ENCODE data around the gene OPTN. TPM values are rescaled to one million over a fixed set of nuclear protein-coding genes. Genes with fewer than 3 reads are reported as not detected.

The OPTN gene
- total RNA-seq, 1 donor from 2014 or later: 36.3 TPM

GRCh38 chr10:13168781-13169180 lies 68.8 kb downstream of the OPTN start:
- Mint-ChIP-seq H3K27ac (ENCODE audit: unreplicated experiment) (no peak overlapping the region), H3K9me3 (ENCODE audit: unreplicated experiment) (no peaks in the 10 kb centered on the region), H3K27me3 (ENCODE audit: unreplicated experiment) (peaks cover 2% of the 10 kb centered on the region), H3K4me3 (ENCODE audit: unreplicated experiment) (no peak overlapping the region), H3K36me3 (ENCODE audit: low read depth, unreplicated experiment) (no peaks in the 10 kb centered on the region), H3K4me1 (ENCODE audit: unreplicated experiment) (no peaks in the 10 kb centered on the region)
- no peak for DNase-seq (ENCODE audit: low spot score)
- TF ChIP-seq CTCF (IDR thresholded peaks at IDR 0.05; ENCODE audit: unreplicated experiment): no peak

- Mint-ChIP-seq H3K36me3 (ENCODE audit: low read depth, unreplicated experiment) (no peaks in the 10 kb centered on the region), H3K4me3 (ENCODE audit: unreplicated experiment) (no peak overlapping the region), H3K4me1 (ENCODE audit: unreplicated experiment) (no peaks in the 10 kb centered on the region), H3K27me3 (ENCODE audit: unreplicated experiment) (peaks cover 3% of the 10 kb centered on the region), H3K9me3 (ENCODE audit: unreplicated experiment) (no peaks in the 10 kb centered on the region), H3K27ac (ENCODE audit: unreplicated experiment) (no peak overlapping the region)
- TF ChIP-seq CTCF (IDR thresholded peaks at IDR 0.05; ENCODE audit: unreplicated experiment): no peak
- DNase-seq (ENCODE audit: low spot score): no peak
Observed at GRCh38 chr10:13173616-13174015, 73.7 kb downstream of the OPTN start.

GRCh38 chr10:13180788-13181187 lies 80.8 kb downstream of the OPTN start:
- peaks cover 3% of the 10 kb centered on the region for H3K27me3 Mint-ChIP-seq (ENCODE audit: unreplicated experiment)
- no peaks in the 10 kb centered on the region for H3K4me1 Mint-ChIP-seq (ENCODE audit: unreplicated experiment)
- DNase-seq (ENCODE audit: low spot score): no peak
- no peaks in the 10 kb centered on the region for H3K9me3 Mint-ChIP-seq (ENCODE audit: unreplicated experiment)
- no peak overlapping the region for H3K27ac Mint-ChIP-seq (ENCODE audit: unreplicated experiment)
- no peak for TF ChIP-seq CTCF (IDR thresholded peaks at IDR 0.05; ENCODE audit: unreplicated experiment)
- H3K36me3 Mint-ChIP-seq (ENCODE audit: low read depth, unreplicated experiment): no peaks in the 10 kb centered on the region
- H3K4me3 Mint-ChIP-seq (ENCODE audit: unreplicated experiment): no peak overlapping the region

- no peak overlapping the region for H3K4me3 Mint-ChIP-seq (ENCODE audit: unreplicated experiment)
- no peaks in the 10 kb centered on the region for H3K9me3 Mint-ChIP-seq (ENCODE audit: unreplicated experiment)
- H3K36me3 Mint-ChIP-seq (ENCODE audit: low read depth, unreplicated experiment): peaks cover 5% of the 10 kb centered on the region
- DNase-seq (ENCODE audit: low spot score): no peak
- no peak for TF ChIP-seq CTCF (IDR thresholded peaks at IDR 0.05; ENCODE audit: unreplicated experiment)
- H3K27me3 Mint-ChIP-seq (ENCODE audit: unreplicated experiment): peaks cover 3% of the 10 kb centered on the region
- no peaks in the 10 kb centered on the region for H3K4me1 Mint-ChIP-seq (ENCODE audit: unreplicated experiment)
- H3K27ac Mint-ChIP-seq (ENCODE audit: unreplicated experiment): no peak overlapping the region
Observed at GRCh38 chr10:13182424-13182823, 82.5 kb downstream of the OPTN start.

- Mint-ChIP-seq H3K27me3 (ENCODE audit: unreplicated experiment) (peaks cover 1% of the 10 kb centered on the region), H3K27ac (ENCODE audit: unreplicated experiment) (no peak overlapping the region), H3K4me1 (ENCODE audit: unreplicated experiment) (no peaks in the 10 kb centered on the region), H3K36me3 (ENCODE audit: low read depth, unreplicated experiment) (peaks cover 5% of the 10 kb centered on the region), H3K9me3 (ENCODE audit: unreplicated experiment) (no peaks in the 10 kb centered on the region), H3K4me3 (ENCODE audit: unreplicated experiment) (no peak overlapping the region)
- no peak for TF ChIP-seq CTCF (IDR thresholded peaks at IDR 0.05; ENCODE audit: unreplicated experiment)
- DNase-seq (ENCODE audit: low spot score): no peak
Observed at GRCh38 chr10:13183625-13184024, 83.7 kb downstream of the OPTN start.
